ENCODE results near the gene ANKRD16. TPM values are rescaled to one million over a fixed set of nuclear protein-coding genes. Genes with fewer than 3 reads are reported as not detected.

Gene ANKRD16
- total and polyA plus RNA-seq, 2 of the 13 experiments (the other 11 are each of a cell fraction or from before 2014, with no cell fraction given), result 8.0 to 11.4 TPM

GRCh38 chr10:5888843-5889623 lies 660 bp downstream of the ANKRD16 start (continued):
- TF ChIP-seq DR1 (CRISPR knock-in tag; IDR thresholded peaks at IDR 0.05) (peak; percentile 41; the same call in 1 of the 2 replicates), CTCF (CRISPR knock-in tag; IDR thresholded peaks at IDR 0.05) (peak; percentile 18), ZNF788 (CRISPR knock-in tag; IDR thresholded peaks at IDR 0.05; ENCODE audit: borderline replicate concordance) (no peak), ZSCAN31 (CRISPR knock-in tag; IDR thresholded peaks at IDR 0.05; ENCODE audit: low read depth) (peak; percentile 48), MYPOP (CRISPR knock-in tag; IDR thresholded peaks at IDR 0.05) (peak; percentile 51; the same call in 1 of the 2 replicates), ZNF143 (CRISPR knock-in tag; IDR thresholded peaks at IDR 0.05) (no peak), PRPF4 (IDR thresholded peaks at IDR 0.05; ENCODE audit: low read depth, low read length, poor library complexity, severe bottlenecking) (no peak), ZNF839 (CRISPR knock-in tag; IDR thresholded peaks at IDR 0.05; ENCODE audit: borderline replicate concordance) (0 out of 2 replicates have a peak, but pooled peaks have one; percentile 28), ZNF784 (CRISPR knock-in tag; IDR thresholded peaks at IDR 0.05; ENCODE audit: borderline replicate concordance) (no peak), ZNF576 (CRISPR knock-in tag; IDR thresholded peaks at IDR 0.05) (no peak), ZNF800 (CRISPR knock-in tag; IDR thresholded peaks at IDR 0.05) (peak; percentile 28; the same call in 1 of the 2 replicates), THYN1 (CRISPR knock-in tag; IDR thresholded peaks at IDR 0.05; ENCODE audit: borderline replicate concordance, low read depth) (no peak), HNRNPLL (IDR thresholded peaks at IDR 0.05; ENCODE audit: low read depth, low read length, poor library complexity, severe bottlenecking) (peak; percentile 35), ZNF720 (CRISPR knock-in tag; IDR thresholded peaks at IDR 0.05) (no peak), ZNF430 (CRISPR knock-in tag; IDR thresholded peaks at IDR 0.05) (peak; percentile 59; the same call in 1 of the 2 replicates), ZNF574 (CRISPR knock-in tag; IDR thresholded peaks at IDR 0.05) (peak; percentile 42; the same call in 1 of the 2 replicates), SP2 (CRISPR knock-in tag; IDR thresholded peaks at IDR 0.05) (peak; percentile 42; the same call in 1 of the 2 replicates)
